MM.1S (cell line): ENCODE measurements around the gene ARSG.

Experiments used
- CTCF ChIP-seq: fragments of 300-600 bp; sonication (generic); IDR thresholded peaks from 2 replicates; pipeline ENCODE4 v1.5.1; 2016; ENCODE audit warnings: antibody characterized with exemption, low read length, mixed read lengths
- EZH2 ChIP-seq: fragments of 300-600 bp; sonication (generic); optimal IDR thresholded peaks from 2 replicates; pipeline ENCODE3; 2017; ENCODE audit warnings: low read depth, mild to moderate bottlenecking, antibody characterized with exemption, low read length, mixed read lengths
- EZH2phosphoT487 ChIP-seq: fragments of 300-600 bp; sonication (generic); IDR thresholded peaks from 2 replicates; pipeline ENCODE4 v1.6.1; 2018; ENCODE audit warnings: antibody characterized with exemption, low read length

- TF ChIP-seq CTCF (no peak), EZH2phosphoT487 (no peak), EZH2 (no peak)
These were observed 142.7 kb downstream of the ARSG start for GRCh38 chr17:68433911-68434508.
